HG03432 (cell line): Measurements from ENCODE around the gene C2orf49.

ENCODE experiments used
- ATAC-seq: cut with Tn5 transposase; IDR thresholded peaks from one replicate; pipeline ENCODE4 v1.9.1; 2021; ENCODE audit warnings: mild to moderate bottlenecking, moderate library complexity; ENCODE audit not compliant: unreplicated experiment

C2orf49 gene

GRCh38 chr2:105358593-105358992 is 21.3 kb downstream of the C2orf49 start:
- no peak for ATAC-seq

GRCh38 chr2:105361102-105361889 is 24.0 kb downstream of the C2orf49 start:
- ATAC-seq, result no peak

DNA sequence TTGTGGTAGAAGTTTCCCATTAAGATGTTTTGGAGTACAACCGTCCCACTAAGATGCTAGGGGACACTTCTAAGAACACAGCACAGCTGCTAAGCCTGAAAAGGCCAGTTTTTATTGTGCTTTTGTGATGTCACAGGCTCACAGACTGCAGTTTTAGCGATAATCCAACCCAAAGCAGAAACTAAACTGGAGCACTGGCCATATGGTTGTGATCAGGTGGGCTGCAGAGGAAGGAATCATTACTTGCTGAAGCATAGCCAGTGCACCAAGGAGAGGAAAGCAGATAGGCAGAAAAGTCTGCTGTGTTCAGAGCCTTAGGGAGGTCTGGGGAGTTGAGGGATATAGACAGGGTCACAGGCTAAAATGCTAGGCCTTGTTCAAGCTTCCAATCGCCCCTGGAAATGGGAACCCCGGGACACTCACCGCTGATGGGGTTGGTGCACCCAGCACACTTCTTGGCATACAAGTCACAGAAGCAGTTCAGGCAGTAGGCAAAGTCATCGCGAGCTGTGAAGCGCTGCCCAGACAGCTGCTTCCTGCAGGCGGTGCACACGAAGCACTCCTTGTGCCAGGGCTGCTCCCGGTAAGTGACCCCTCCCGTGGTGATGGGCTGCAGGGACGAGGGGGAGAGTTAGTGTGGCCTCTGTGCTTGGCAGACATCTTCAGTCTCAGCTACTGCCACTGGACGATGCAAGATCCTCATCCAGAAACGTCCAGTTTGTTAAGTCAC is 25.7 kb downstream of the C2orf49 start:
- no peak for ATAC-seq

DNA sequence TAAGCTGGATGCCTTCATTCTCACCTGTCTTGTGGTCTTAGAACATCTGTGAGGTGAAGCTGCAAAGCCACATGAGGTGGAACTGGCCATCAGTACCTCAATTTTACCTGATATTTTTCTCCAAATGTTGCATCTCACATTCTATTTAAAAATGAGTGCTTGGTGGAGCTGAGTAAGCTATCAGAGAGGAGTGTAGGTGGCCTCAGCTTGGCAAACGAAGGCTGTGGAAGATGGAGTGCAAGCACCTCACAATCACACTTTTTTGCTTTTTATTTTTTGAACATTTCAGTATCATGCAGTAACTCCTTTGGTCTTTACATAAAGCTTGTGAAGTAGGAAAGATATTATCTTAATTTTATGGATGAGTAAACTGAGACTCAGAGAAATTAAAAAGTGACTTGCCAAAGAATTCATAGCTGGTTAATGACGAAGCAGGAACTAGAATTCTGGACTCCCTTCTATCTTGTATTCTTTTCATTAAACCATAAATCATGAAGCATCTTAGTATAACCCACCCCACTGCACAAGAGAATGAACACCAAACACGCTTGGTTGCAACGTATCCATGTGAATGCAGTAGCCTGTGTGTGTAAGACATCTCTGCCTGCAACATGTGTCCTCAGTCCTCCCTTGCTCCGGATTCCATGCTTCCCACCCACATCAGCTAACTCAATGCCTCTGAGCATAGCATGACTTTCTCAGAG is 27.2 kb downstream of the C2orf49 start:
- no peak for ATAC-seq

GRCh38 chr2:105365206-105365605 is 27.9 kb downstream of the C2orf49 start:
- ATAC-seq, result no peak

DNA sequence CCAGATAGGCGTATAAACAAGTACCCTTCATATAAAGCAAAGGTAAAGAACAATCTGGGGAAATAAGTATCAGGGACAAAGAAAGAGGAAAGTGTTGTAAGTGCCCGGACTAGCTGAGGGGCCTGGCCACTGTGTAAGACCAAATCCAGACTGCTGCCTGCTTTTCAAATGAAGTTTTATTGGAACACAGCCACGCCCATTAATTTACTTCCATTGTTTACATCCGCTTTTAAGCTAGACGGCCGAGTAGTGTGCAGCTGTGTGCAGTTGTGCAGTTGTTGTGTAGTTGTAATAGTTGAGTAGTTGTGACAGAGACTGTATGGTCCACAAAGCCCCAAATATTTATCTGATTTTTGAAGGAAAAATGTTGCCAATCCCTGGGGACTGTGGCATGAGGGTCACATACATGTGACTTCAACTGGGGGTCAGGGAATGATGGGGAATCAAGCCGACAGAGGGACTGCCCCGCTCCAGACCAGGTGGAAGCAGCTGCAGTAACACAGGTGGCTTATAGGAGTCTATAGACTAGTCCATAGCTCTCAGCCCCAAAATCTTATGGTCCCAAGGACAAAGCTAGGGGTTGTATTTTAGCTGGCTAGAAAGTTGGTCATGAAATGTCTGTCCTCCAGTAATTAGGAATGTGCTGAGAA is 31.5 kb downstream of the C2orf49 start:
- ATAC-seq, result no peak

- peak; percentile 78 for ATAC-seq
Measured at GRCh38 chr2:105369777-105370690, 32.7 kb downstream of the C2orf49 start.

DNA sequence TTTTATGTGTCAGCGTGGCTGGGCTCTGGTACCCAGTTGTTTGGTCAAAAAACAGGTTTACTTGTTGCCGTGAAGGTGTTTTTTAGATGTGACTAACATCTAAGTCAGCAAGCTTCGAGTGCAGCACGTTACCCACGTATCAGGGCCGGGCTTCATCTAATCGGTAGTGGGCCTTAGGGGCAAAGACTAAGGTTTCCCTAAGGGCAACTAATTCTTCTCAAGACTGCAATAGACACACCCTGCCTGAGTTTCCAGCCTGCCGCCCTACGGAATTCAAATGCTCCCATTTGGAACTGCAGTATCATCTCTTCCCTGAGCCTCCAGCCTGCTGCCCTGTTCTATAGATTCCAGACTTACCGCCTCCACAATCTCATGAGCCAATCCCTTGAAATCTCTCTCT is 33.8 kb downstream of the C2orf49 start:
- no peak for ATAC-seq

DNA sequence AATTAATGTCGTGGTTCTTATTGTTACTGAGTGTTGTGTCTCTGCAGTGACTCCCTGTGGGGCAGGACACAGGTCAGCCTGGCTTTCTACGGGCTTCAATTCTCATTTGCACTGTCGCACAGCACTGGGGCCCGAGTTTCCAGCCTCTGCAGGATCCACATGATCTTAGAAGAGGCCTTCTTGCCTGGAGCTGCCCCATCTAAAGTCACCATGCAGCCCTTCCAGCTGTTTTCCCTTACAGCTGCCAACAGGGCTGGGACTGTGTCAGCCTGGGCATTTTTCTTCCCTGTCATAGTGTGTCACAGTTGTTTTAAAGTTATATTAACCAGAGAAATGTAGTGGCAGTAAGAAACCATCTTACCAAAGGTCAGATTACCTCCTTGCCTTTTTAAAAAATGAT is 34.5 kb downstream of the C2orf49 start:
- no peak for ATAC-seq

DNA sequence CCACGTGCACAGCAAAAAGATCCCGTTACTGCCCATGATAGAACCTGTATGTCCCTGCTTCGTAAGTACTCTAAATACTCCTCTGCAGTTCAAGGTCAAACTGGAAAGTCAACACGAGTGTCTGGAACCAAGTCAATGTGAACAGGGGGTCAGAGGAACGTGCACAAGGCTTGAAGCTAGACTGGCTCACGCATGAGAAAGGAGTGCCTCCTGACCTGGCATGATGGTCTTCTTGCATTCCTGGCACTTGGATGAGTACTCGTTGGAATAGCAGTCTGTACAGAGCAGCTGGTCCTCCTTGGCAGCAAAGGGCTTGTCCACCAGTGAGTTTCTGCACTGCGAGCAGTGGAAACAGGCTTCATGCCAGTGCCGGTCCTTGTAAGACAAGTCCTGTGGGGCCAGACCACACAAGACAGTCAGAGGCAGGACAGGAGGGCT is 36.0 kb downstream of the C2orf49 start:
- ATAC-seq, result peak; percentile 26

GRCh38 chr2:105373895-105374401 is 36.6 kb downstream of the C2orf49 start:
- ATAC-seq, result peak; percentile 92

DNA sequence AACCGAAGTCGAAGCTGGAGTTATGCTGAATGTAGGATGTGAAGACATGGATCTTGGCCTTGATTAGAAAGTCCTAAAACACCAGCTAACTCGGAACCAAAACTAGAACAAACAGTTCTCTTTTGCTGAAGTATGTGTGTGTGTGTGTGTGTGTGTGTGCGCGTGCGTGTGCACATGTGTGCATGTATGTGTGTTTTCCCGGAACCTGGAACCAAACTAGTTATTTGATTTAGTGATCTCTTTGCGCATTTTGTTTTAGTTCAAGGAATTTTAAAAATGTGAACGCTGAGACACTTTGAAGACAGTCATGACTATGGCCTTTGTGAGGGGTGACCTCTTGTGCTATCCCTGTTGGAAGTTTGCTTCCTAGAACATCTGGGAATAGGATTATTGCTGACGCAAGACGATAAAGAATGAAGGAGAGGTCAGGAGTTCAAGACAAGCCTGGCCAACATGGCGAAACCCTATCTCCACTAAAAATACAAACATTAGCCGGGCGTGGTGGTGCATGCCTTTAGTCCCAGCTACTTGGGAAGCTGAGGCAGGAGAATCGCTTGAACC is 37.7 kb downstream of the C2orf49 start:
- no peak for ATAC-seq

GRCh38 chr2:105376010-105376409 is 38.7 kb downstream of the C2orf49 start:
- no peak for ATAC-seq

DNA sequence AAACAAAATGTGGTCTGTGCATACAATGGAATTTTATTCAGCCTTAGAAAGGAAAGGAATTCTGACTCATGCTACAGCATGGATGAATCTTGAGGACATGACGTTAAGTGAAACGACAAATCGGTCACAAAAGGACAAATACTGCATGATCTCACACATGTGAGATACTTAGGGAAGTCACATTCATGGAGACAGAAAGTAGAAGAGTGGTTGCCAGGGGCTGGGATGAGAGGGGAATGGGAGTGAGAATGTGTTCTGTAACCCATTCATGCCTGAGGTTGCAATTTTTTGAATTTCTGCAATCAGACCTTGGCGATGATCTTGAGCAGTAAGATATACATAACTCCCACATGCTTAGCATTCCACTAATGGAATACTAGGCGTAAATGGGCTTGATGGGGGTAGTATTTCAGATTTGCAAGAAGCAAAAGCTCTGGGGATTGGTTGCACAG is 39.5 kb downstream of the C2orf49 start:
- ATAC-seq, result no peak

DNA sequence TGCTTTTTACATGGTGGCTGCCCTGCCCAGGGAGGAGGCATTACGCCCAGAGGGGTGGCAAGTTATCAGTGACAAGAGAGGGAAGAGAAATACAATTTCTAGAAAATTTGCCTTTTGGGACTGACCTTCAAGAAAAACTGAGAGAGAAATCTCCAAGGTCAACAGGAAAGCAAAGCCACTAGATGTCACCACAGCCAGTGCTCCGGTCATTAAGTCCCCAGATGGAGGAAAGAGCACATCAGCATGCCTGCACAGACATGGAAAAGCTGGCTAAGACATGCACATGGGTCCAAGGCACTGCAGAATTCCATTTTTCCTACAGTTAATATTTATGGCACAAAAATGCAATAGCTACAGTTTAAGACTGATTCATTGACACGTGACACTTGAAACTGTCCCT is 40.5 kb downstream of the C2orf49 start:
- ATAC-seq, result no peak

DNA sequence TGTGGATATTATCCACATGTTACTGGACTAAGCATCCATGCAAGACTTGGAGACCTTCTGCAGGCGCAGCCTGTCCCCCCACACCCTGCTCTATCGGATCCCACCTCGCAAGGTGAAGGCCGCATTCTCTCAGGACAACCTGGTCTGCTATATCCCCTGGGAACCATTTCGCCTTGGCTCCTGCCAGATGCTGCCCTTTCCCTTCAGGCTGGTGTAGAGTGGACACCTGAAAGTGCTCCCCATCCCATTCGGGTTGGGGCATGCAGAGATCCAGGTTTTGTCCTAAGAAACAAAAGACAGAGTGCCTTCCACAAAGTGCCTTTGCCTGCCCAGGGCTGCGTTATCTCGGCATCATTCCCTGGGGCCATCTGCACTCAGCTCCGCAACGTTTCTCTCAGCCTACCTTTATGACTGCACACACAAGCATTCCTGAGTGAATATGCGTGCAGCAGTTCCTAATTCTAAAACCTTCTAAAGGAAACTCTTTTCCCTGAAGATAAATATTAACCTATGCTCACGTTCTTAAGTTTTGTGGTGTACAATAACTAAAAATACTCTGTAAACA is 41.0 kb downstream of the C2orf49 start:
- ATAC-seq, result no peak

DNA sequence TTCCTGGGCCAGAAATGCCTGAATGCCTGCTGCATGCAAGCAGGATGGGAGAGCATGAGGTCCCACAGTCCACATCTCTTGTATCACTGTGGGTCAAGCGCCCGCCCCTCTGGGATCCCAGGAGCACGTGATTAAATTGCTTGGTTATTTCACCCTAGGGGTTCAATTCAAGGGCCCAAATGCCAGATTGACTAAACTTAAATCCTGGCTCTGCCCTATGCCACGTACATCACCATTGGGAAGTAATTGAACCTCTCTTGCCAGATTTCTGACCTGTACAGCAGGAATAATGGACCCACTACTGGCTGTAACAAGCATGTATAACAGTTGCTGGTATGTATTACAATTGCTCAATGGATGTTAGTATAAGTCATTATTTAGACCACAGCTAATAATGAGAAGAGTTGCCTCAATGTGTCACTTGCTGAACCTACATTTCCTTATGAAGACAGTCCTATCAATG is 41.6 kb downstream of the C2orf49 start:
- ATAC-seq, result no peak

DNA sequence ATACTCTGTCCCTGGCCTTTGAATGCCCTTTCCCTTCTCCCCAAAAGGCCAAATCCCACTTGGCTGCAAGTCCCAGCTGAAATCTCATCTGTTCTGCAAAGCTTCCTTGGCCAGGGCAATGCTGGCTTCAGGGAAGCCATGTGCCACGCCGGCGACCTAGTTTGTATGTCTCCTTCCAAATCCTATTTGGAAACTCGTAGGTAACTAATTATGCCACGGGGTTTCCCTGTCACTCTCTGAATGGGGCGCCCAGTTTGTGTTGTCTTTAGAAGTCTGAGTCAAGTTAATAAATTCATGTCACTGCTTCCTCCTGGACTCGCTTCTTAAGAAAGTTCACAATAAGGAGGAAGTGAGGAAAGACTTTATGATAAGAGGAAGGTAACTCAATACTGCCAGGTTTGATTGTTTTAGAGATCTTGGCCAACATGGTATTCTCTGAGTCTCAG is 42.4 kb downstream of the C2orf49 start:
- no peak for ATAC-seq
